OCI-LY1 (cell line): ENCODE data around the gene NCOR2.
A peak's percentile ranks its signal among the peaks of the same experiment; 100 is the strongest.

Experiments
- H2AFZ ChIP-seq: fragments of 200-600 bp; sonication (generic), shearing (Covaris generic); 2 replicates; pipeline ENCODE4 v1.6.0; 2014; ENCODE audit warnings: antibody characterized with exemption, mild to moderate bottlenecking, low read length
- H3F3A ChIP-seq: fragments of 200-600 bp; sonication (generic), shearing (Covaris generic); 2 replicates; pipeline ENCODE4 v1.6.0; 2014; ENCODE audit warnings: mild to moderate bottlenecking, antibody characterized with exemption, low read length, moderate library complexity; ENCODE audit not compliant: insufficient read depth
- H3K27ac ChIP-seq: fragments of 200-600 bp; sonication (generic); 2 replicates; pipeline ENCODE4 v1.5.1; 2014; ENCODE audit warnings: low read length, mixed run types, mild to moderate bottlenecking, low read depth; ENCODE audit not compliant: poor library complexity, severe bottlenecking
- H3K27me3 ChIP-seq: fragments of 200-600 bp; sonication (generic); 2 replicates; pipeline ENCODE4 v1.6.0; 2014; ENCODE audit warnings: antibody characterized with exemption, mild to moderate bottlenecking, low read length, moderate library complexity; ENCODE audit not compliant: insufficient read depth
- H3K36me3 ChIP-seq: fragments of 200-600 bp; sonication (generic); 2 replicates; pipeline ENCODE4 v1.6.1; 2014; ENCODE audit warnings: mild to moderate bottlenecking, antibody characterized with exemption, low read length, moderate library complexity, mixed read lengths; ENCODE audit not compliant: insufficient read depth
- H3K4me1 ChIP-seq: fragments of 200-600 bp; sonication (generic); 2 replicates; pipeline ENCODE4 v1.5.1; 2014; ENCODE audit warnings: mild to moderate bottlenecking, low read length, moderate library complexity; ENCODE audit not compliant: insufficient read depth, severe bottlenecking
- H3K4me2 ChIP-seq: fragments of 200-600 bp; sonication (generic), shearing (Covaris generic); 2 replicates; pipeline ENCODE4 v1.6.1; 2014; ENCODE audit warnings: low read length
- H3K4me3 ChIP-seq: fragments of 200-600 bp; sonication (generic); 2 replicates; pipeline ENCODE4 v1.5.1; 2014; ENCODE audit warnings: low read length, low read depth, mild to moderate bottlenecking, mixed read lengths; ENCODE audit not compliant: poor library complexity, severe bottlenecking
- H3K79me2 ChIP-seq: fragments of 200-600 bp; shearing (Covaris generic); 2 replicates; pipeline ENCODE4 v1.6.1; 2016; ENCODE audit warnings: mixed run types, low read length, mixed read lengths; ENCODE audit not compliant: insufficient read depth
- H3K9ac ChIP-seq: fragments of 200-600 bp; sonication (generic), shearing (Covaris generic); 2 replicates; pipeline ENCODE4 v1.6.1; 2014; ENCODE audit warnings: mild to moderate bottlenecking, low read length, mixed read lengths
- H3K9me2 ChIP-seq: fragments of 200-600 bp; sonication (generic), shearing (Covaris generic); 2 replicates; pipeline ENCODE4 v1.6.1; 2014; ENCODE audit warnings: low read depth, mild to moderate bottlenecking, low read length, mixed read lengths
- H3K9me3 ChIP-seq: fragments of 200-600 bp; shearing (Covaris generic); 2 replicates; pipeline ENCODE4 v1.6.1; 2014; ENCODE audit warnings: low read length, mixed read lengths
- H4K20me1 ChIP-seq: fragments of 200-600 bp; sonication (generic), shearing (Covaris generic); 2 replicates; pipeline ENCODE4 v1.6.0; 2016; ENCODE audit warnings: mild to moderate bottlenecking, low read length; ENCODE audit not compliant: insufficient read depth
- CTCF ChIP-seq: fragments of 200-600 bp; sonication (generic), shearing (Covaris generic); IDR thresholded peaks from 2 replicates; pipeline ENCODE4 v1.5.1; 2017; ENCODE audit warnings: mild to moderate bottlenecking, antibody characterized with exemption, low read length, moderate library complexity, mixed read lengths
- EZH2 ChIP-seq: fragments of 200-600 bp; sonication (generic), shearing (Covaris generic); IDR thresholded peaks from 2 replicates; pipeline ENCODE4 v1.8.0; 2017; ENCODE audit warnings: borderline replicate concordance, mixed run types, mild to moderate bottlenecking, antibody characterized with exemption, low read length, moderate library complexity, mixed read lengths

The NCOR2 gene

GRCh38 chr12:124564971-124565491 lies 2.4 kb downstream of the NCOR2 start:
- H3K79me2 ChIP-seq: no peaks in the 10 kb centered on the region
- no peaks in the 10 kb centered on the region for H3K9me3 ChIP-seq
- TF ChIP-seq CTCF: no peak
- TF ChIP-seq EZH2: no peak
- no peak overlapping the region for H2AFZ ChIP-seq
- peaks cover 20% of the 10 kb centered on the region for H3K4me1 ChIP-seq
- H3K4me3 ChIP-seq: peak overlapping the region; percentile 87
- H3K4me2 ChIP-seq: peak overlapping the region; percentile 89
- H4K20me1 ChIP-seq: no peaks in the 10 kb centered on the region
- no peaks in the 10 kb centered on the region; the same call in 1 of the 2 replicates for H3K36me3 ChIP-seq
- peaks cover 7% of the 10 kb centered on the region; the same call in 1 of the 2 replicates for H3K27me3 ChIP-seq
- H3K9ac ChIP-seq: no peak overlapping the region
- H3K27ac ChIP-seq: no peak overlapping the region
- no peaks in the 10 kb centered on the region for H3K9me2 ChIP-seq
- H3F3A ChIP-seq: no peaks in the 10 kb centered on the region

GRCh38 chr12:124564232-124564958 lies 3.0 kb downstream of the NCOR2 start:
- Histone ChIP-seq H3K4me2 (no peak overlapping the region), H3K9me2 (no peaks in the 10 kb centered on the region), H3K9ac (no peak overlapping the region), H3K4me3 (no peak overlapping the region), H3F3A (no peaks in the 10 kb centered on the region), H3K36me3 (no peaks in the 10 kb centered on the region; the same call in 1 of the 2 replicates), H3K27ac (no peak overlapping the region), H3K9me3 (no peaks in the 10 kb centered on the region), H3K27me3 (peaks cover 11% of the 10 kb centered on the region; the same call in 1 of the 2 replicates), H3K79me2 (no peaks in the 10 kb centered on the region), H3K4me1 (peaks cover 20% of the 10 kb centered on the region), H4K20me1 (no peaks in the 10 kb centered on the region), H2AFZ (no peak overlapping the region)
- TF ChIP-seq CTCF (no peak), EZH2 (no peak)

GRCh38 chr12:124563809-124564208 lies 3.6 kb downstream of the NCOR2 start:
- H3K27me3 ChIP-seq: peaks cover 6% of the 10 kb centered on the region; the same call in 1 of the 2 replicates
- no peaks in the 10 kb centered on the region; the same call in 1 of the 2 replicates for H3K36me3 ChIP-seq
- no peaks in the 10 kb centered on the region for H3K9me3 ChIP-seq
- no peaks in the 10 kb centered on the region for H3F3A ChIP-seq
- H4K20me1 ChIP-seq: no peaks in the 10 kb centered on the region
- H3K9me2 ChIP-seq: no peaks in the 10 kb centered on the region
- peaks cover 20% of the 10 kb centered on the region for H3K4me1 ChIP-seq
- TF ChIP-seq EZH2: no peak
- TF ChIP-seq CTCF: no peak
- H3K4me2 ChIP-seq: no peak overlapping the region
- no peak overlapping the region for H2AFZ ChIP-seq
- no peak overlapping the region for H3K27ac ChIP-seq
- no peak overlapping the region for H3K9ac ChIP-seq
- H3K4me3 ChIP-seq: no peak overlapping the region
- no peaks in the 10 kb centered on the region for H3K79me2 ChIP-seq
